ENCODE data around the gene KRTAP19-1.

DNA sequence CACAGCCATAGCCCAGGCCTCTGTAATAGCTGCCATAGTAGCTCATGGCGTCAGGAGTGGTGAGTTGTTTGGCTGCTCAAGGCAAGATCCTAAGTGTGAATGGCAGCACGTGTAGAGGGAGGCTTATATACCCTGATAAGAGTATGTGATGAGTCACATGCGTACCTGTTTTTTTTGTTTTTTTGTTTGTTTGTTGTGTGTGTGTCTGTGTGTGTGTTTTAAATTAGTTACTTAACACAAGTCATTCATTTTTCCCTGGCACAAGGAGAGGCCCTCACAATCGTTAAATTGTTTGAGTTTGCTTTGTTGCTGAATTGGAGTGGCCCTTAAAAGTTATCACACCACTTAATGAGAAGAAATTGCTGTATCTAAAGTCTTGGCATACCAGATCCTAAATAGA, 16.9 kb upstream of the KRTAP19-1 start, which contains the start of gene KRTAP19-4:
- TF ChIP-seq, protein P1, sequence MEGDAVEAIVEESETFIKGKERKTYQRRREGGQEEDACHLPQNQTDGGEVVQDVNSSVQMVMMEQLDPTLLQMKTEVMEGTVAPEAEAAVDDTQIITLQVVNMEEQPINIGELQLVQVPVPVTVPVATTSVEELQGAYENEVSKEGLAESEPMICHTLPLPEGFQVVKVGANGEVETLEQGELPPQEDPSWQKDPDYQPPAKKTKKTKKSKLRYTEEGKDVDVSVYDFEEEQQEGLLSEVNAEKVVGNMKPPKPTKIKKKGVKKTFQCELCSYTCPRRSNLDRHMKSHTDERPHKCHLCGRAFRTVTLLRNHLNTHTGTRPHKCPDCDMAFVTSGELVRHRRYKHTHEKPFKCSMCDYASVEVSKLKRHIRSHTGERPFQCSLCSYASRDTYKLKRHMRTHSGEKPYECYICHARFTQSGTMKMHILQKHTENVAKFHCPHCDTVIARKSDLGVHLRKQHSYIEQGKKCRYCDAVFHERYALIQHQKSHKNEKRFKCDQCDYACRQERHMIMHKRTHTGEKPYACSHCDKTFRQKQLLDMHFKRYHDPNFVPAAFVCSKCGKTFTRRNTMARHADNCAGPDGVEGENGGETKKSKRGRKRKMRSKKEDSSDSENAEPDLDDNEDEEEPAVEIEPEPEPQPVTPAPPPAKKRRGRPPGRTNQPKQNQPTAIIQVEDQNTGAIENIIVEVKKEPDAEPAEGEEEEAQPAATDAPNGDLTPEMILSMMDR (IDR thresholded peaks at IDR 0.05; ENCODE audit: low read depth, low read length) = no peak
- TF ChIP-seq POLR2A (IDR thresholded peaks at IDR 0.05; ENCODE audit: extremely low read depth, insufficient read length) = no peak
- no peak for TF ChIP-seq MYC (IDR thresholded peaks at IDR 0.05; ENCODE audit: low read depth, low read length)
- TF ChIP-seq, protein P2, sequence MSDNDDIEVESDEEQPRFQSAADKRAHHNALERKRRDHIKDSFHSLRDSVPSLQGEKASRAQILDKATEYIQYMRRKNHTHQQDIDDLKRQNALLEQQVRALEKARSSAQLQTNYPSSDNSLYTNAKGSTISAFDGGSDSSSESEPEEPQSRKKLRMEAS (IDR thresholded peaks at IDR 0.05; ENCODE audit: low read depth, low read length) = no peak
